SIG-M5 (cell line): Measurements from ENCODE around the gene PIGQ.
"Not testable (repeated sequence)": the region's sequence is repeated elsewhere in the genome, so short reads cannot be mapped to it uniquely, and the experiment has no call there.

Experiments used
- DNase-seq: peaks from one replicate; lab custom pipeline; 2025; lab: John Stamatoyannopoulos, UW

The PIGQ gene

DNA sequence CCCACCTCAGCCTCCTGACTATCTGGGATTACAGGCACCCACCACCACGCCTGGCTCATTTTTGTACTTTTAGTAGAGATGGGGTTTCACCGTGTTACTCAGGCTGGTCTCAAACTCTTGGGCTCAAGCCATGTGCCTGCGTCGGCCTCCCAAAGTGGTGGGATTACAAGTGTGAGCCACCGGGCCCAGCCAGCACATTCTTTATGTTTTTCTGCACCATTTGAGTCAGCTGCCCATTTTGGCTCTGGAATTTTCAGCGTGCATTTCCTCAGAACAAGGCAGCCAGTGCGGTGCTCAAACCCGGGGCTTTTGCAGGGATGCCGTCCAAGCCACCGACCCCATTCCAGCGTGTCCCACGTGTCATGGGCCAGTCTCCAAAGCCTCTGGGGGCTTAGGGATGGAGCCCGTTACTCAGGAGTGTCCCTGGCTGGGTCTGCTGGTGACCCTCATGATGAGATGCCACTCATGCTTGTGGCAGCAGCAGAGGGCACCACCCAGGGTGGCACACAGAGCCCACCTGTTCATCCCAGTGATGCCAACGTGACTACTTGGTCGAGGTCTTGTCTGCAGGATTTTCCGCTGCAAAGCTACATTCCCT, 16.4 kb downstream of the PIGQ start:
- no peak for DNase-seq

DNA sequence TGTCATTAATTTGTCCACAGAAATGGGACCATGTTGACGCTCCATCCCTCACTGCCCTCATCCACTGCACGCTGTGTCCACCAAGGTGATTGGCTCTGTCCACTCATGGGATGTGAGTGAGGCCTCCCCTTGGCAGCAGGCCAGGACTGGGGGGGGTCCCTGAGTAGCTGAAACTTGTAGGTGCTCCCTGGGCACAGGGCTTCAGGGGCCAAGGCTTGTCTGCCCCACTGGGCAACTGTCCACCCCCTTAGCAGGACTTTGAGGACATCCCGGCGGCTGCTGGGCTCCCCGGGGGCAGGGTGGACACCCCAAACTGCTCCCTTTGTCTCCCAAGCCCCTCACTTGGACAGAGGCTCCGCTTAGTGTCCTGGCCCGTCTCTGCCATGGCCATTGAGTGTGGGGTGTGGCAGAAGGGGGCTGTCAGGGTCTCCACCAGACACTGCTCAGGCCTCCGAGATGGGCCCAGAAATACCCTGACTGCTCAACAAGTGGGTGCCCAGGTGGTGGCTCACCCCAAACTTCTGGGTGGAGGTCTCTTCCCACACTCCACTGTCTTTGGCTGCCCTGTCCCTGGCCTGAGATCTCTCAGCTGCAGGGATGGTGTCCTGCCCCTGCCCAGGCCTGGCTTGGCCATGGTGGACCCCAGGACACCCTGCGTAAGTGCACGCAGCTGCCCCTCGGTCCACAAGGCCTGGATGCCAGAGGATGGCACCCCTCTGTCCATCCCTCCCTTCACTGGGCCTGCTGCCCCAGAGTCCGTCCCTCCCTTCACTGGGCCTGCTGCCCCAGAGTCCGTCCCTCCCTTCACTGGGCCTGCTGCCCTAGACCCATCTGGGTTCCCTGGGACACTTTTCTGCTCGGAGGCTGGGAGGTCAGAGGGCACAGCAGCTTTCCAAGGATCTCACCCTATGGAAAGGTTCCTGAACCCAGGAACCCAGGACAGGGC, 17.1 kb downstream of the PIGQ start:
- DNase-seq: no peak

- DNase-seq: no peak
Measured at GRCh38 chr16:588639-588888, 18.8 kb downstream of the PIGQ start.

DNA sequence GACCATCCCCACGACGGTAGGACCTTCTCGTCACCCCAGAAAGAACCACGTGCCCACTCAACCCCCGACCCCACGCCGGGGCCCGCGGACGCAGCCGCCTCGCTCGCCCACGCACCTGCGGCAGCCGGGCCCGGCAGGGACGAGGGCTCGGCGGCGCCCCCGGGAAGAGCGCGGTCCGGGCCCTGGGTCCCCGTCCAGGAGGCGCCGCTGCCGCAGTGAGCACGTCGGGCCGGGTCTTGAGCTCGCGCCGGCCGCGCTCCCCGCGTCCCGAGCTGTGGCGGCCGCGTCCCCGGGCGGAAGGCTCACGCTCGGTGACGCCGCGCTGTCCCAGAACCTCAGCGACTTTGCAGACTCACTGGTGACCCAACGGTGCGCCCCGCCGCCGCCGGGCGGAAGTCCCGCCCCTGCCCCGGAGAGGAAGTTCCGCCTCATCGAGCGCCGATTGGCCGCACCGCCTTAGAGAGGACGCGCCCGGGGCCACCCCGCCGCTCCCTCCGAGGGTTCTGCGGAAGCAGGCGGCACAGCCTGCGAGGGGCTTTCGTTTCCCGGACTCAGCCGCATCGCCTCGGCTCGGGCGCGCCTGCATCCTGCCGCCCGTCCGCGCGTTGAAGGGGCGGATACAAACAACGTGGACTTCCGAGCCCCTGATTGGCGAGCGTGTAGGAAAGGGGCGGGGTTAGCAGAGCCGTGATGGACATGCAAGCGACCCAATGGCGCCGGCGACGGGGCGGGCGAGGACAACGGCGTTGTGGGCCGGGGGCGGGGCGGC, 19.3 kb downstream of the PIGQ start:
- DNase-seq: peak; percentile 49

DNA sequence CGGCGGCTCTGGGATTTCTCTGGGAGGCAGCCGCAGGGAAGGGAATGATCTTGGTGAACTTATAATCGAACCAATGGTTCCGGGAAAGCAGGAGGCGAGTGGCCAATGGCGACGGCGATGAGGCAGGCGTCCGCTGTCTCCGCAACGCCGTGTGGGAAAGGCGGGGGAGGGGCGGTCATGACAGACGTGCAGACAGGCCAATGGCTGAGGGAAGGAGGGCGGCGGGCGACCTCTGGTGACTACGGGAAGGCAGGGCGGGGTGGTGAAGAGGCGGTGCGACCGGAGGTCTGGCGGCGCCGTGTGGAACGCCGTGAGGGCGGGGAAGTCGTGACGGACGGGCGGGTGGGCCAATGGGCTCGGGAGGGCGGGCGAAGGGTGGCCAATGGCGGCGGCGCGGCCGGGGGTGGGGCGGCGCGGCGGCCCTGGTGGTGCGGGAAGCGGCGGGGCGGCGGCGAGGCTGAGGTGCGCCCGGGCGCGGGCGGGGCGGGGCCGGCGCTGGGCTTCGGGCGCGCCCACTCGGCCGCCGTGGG, 20.0 kb downstream of the PIGQ start, which contains the start of gene RAB40C:
Gene RAB40C, plus strand, starts transcription at position 409 of the 530 bp plus-strand sequence. CDS start 226 bp downstream, outside the sequence.
- DNase-seq: peak; percentile 82

DNA sequence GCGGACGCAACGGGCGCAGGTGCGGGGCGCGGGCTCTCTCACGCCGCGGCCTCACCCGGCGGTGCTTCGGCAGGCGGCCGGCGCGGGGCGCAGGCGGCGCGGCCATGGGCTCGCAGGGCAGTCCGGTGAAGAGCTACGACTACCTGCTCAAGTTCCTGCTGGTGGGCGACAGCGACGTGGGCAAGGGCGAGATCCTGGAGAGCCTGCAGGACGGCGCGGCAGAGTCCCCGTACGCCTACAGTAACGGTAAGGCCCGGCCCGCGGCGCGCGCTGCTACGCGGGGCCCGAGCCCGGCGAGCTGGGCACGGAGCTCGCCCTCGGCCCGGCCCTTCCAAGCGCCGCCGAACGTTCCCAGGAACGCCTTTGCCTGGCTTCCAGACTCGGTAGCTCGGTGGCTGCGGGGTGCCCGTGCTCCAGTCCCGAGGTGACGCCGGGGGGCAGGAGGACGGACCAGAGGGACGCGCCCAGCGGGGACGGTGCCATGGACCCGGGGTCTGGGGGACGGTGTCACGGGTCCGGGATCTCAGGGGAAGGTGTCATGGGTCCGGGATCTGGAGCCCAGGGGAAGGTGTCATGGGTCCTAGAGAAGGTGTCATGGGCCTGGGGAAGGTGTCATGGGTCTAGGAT, 20.5 kb downstream of the PIGQ start:
- no peak for DNase-seq

- DNase-seq: no peak
Measured at GRCh38 chr16:590815-591200, 21.0 kb downstream of the PIGQ start.

GRCh38 chr16:591231-591630, 21.5 kb downstream of the PIGQ start:
- DNase-seq: no peak

DNA sequence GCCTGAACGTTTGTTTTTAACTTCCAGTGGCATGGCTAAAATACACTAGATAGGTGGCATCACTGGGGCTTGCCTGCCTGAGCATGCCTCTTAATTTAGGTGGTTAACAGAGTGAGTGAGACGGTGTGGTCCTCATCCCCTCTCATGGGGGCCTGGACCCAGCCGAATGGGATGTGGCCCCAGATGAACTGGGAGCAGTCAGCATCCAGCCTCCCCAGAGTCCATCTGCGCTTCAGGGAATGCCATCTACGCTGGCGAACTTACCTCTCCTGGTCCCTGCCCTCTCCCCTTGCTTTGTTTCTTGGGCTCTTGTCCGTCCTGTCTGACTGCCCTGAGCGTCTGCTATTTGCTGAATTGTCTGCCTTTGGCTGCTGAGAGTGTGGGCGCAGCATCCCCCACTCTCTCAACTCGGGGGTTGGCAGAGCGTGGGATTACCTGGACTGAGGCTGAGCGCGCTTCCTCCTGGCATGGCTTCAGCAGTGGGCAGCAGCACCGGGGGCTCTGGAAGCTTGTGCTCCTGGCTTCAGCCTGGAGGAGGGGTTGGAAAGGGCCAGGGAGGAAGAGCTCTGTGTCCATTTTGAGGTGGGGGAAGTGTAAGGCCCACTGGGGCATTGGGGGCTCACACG, 22.2 kb downstream of the PIGQ start:
- DNase-seq: no peak

GRCh38 chr16:592518-593306, 22.9 kb downstream of the PIGQ start:
- DNase-seq: peak; percentile 62

- no peak for DNase-seq
Measured at GRCh38 chr16:593406-593805, 23.6 kb downstream of the PIGQ start.

- no peak for DNase-seq
Measured at GRCh38 chr16:593807-594206, 24.0 kb downstream of the PIGQ start.

- no peak for DNase-seq
Measured at GRCh38 chr16:595094-595528, 25.3 kb downstream of the PIGQ start.

DNA sequence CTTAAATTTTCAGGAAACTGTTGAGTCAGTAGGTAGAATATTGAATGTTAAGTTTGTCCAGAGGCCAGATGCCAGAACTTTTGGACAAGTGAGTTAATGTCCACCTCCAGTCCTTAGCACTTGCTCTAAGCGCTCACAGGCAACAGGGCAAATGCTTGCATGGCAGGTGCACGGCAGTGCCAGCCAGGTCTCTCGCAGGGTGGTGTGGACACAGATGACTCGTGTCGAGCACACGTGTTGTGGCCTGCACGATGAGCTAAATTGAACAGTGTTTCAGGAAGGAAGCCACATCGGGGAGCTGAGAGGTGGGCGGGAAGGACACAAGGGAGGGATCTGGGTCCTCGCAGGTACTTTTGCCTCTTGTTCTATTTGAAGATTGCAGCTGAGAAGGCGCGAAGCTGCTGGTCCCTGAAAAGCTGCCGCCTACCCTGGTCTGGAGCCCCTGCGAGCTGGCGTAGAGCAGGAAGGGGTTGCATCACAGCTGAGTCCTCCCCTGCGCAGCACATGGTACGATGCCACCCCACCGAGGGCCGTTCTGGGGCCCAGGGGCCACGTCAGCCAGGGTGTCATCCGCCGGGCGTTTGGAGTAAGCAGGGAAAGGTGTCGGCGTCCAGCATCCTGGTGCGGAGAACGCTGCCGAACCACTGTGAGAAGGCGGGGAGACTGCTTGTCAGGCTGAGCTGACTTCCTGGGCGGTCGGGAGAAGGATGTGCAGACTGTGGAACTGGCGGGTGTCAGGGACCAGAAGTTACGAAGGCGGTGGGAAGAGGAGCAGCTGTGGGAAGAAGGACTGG, 26.4 kb downstream of the PIGQ start:
- no peak for DNase-seq

- no peak for DNase-seq
Measured at GRCh38 chr16:596736-597060, 26.9 kb downstream of the PIGQ start.

GRCh38 chr16:597655-598054, 27.9 kb downstream of the PIGQ start:
- not testable (repeated sequence) for DNase-seq

- no peak for DNase-seq
Measured at GRCh38 chr16:598823-599739, 29.3 kb downstream of the PIGQ start.

DNA sequence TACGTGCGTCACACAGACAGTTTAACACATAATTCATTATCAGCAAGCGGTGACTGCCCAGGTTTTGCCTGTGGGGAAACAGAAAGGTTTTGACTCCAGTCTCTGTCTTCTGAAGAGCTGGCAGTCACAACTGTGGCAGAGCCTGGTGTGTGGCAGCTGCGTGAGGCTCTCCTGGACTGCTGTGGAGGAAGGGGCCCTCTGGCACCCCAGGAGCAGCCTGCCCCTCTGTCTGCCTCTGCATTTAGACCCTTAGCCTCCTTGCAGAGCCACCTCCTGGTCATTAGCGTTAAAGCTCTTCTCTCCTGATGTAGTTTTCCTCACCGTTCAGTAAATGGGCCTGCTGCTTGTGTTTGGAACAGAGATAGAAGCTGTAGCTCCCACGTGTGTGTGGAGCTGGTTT, 31.0 kb downstream of the PIGQ start:
- DNase-seq: no peak

DNA sequence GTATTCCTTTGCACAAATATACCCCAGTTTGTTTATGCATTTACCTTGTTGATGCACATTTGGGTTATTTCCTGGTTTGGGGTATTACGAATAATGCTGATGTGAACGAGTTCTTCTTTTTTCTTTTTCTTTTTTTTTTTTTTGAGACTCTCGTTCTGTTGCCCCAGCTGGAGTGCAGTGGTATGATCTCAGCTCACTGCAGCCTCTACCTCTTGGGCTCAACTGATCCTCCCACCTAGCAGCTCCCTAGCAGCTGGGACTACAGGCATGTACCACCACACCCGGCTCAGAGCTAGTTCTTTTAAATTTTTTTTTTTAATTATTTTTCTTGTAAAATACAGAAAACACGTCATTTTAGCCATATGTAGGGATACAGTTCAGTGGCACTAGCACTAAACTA, 34.2 kb downstream of the PIGQ start:
- DNase-seq: no peak
